HepG2 (cell line): ENCODE data around the gene VPS13D. TPM values are rescaled to one million over a fixed set of nuclear protein-coding genes. Genes with fewer than 3 reads are reported as not detected.

Experiments
- EP300 ChIP-seq, 3 experiments: sonication (generic) in 1 of 3; formaldehyde crosslinking in 1 of 3; IDR thresholded peaks; 2 replicates each; pipeline versions ENCODE4 v1.5.1 to v1.6.1; 2011 to 2020; ENCODE audit warnings: low read depth in 2 of 3, low read length in 2 of 3, borderline replicate concordance in 1 of 3, improper control_type of control experiment in 1 of 3, mild to moderate bottlenecking in 1 of 3, missing genetic modification reagents in 1 of 3, moderate library complexity in 1 of 3
- FOXK1 ChIP-seq: sonication (generic); formaldehyde crosslinking; IDR thresholded peaks from 2 replicates; pipeline ENCODE4 v1.4.0; 2020; ENCODE audit warnings: low read depth, missing genetic modification reagents, borderline replicate concordance
- NCOR1 ChIP-seq: fragments of 200-600 bp; sonication (generic); IDR thresholded peaks from 2 replicates; pipeline ENCODE4 v1.7.0; 2017; ENCODE audit warnings: antibody characterized with exemption, low read length, borderline replicate concordance
- ZBTB21 ChIP-seq: sonication (generic); formaldehyde crosslinking; IDR thresholded peaks from 2 replicates; pipeline ENCODE4 v1.4.0; 2020; ENCODE audit warnings: missing genetic modification reagents
- ZNF3 ChIP-seq: IDR thresholded peaks from 2 replicates; pipeline ENCODE4 v1.7.0; 2017; ENCODE audit warnings: inconsistent platforms
- polyA plus RNA-seq, 8 experiments: library from polyadenylated mRNA; depleted of rRNA in 3 of 8; stranded (reverse) in 7 of 8; unstranded in 1 of 8; fragments of >200 nt; fragmentation: Illumina TruSeq in 4 of 8; extraction: Trizol in 4 of 8; gene quantifications; 2 replicates each; pipeline versions ENCODE4 v1.2.1 to v1.2.3, GENCODE V29; 2011 to 2016; ENCODE audit warnings: low read depth in 4 of 8, missing spikeins in 1 of 8, mixed read lengths in 1 of 8; ENCODE audit not compliant: insufficient read depth in 1 of 8
- total RNA-seq, 5 experiments: library from RNA; depleted of rRNA; stranded (reverse); fragments of >200 nt; fragmentation: Illumina TruSeq; extraction: Trizol; gene quantifications; 2 replicates each; pipeline ENCODE4 v1.2.3, GENCODE V29; 2016; ENCODE audit warnings: low read depth in 1 of 5
- TF ChIP-seq, protein P1 (sequence below): sonication (generic); formaldehyde crosslinking; IDR thresholded peaks from 2 replicates; pipeline ENCODE4 v1.5.0; 2020; ENCODE audit warnings: missing genetic modification reagents, mild to moderate bottlenecking, borderline replicate concordance
- TF ChIP-seq, protein P2 (sequence below): IDR thresholded peaks from 2 replicates; pipeline ENCODE4 v1.6.1; 2016; ENCODE audit warnings: missing compliant biosample characterization, missing genetic modification reagents, borderline replicate concordance
- TF ChIP-seq, protein P3 (sequence below): sonication (generic); formaldehyde crosslinking; IDR thresholded peaks from 2 replicates; pipeline ENCODE4 v1.4.0; 2020; ENCODE audit warnings: missing genetic modification reagents
- TF ChIP-seq, protein P4 (sequence below): sonication (generic); formaldehyde crosslinking; IDR thresholded peaks from 2 replicates; pipeline ENCODE4 v1.4.0; 2020; ENCODE audit warnings: mild to moderate bottlenecking, missing genetic modification reagents
- TF ChIP-seq, protein P5 (sequence below): sonication (generic); formaldehyde crosslinking; IDR thresholded peaks from 2 replicates; pipeline ENCODE4 v1.8.1; 2023; ENCODE audit warnings: mild to moderate bottlenecking, missing genetic modification reagents
- TF ChIP-seq, protein P6 (sequence below): sonication (generic); formaldehyde crosslinking; IDR thresholded peaks from 2 replicates; pipeline ENCODE4 v1.5.0; 2020; ENCODE audit warnings: mild to moderate bottlenecking, missing genetic modification reagents
- TF ChIP-seq, protein P7 (sequence below): sonication (generic); formaldehyde crosslinking; IDR thresholded peaks from 2 replicates; pipeline ENCODE4 v1.4.0; 2020; ENCODE audit warnings: missing genetic modification reagents

The VPS13D gene
- total and polyA plus RNA-seq, 2 of the 13 experiments (the other 11 are each of a cell fraction or from before 2014, with no cell fraction given), result 8.6 to 13.9 TPM

DNA sequence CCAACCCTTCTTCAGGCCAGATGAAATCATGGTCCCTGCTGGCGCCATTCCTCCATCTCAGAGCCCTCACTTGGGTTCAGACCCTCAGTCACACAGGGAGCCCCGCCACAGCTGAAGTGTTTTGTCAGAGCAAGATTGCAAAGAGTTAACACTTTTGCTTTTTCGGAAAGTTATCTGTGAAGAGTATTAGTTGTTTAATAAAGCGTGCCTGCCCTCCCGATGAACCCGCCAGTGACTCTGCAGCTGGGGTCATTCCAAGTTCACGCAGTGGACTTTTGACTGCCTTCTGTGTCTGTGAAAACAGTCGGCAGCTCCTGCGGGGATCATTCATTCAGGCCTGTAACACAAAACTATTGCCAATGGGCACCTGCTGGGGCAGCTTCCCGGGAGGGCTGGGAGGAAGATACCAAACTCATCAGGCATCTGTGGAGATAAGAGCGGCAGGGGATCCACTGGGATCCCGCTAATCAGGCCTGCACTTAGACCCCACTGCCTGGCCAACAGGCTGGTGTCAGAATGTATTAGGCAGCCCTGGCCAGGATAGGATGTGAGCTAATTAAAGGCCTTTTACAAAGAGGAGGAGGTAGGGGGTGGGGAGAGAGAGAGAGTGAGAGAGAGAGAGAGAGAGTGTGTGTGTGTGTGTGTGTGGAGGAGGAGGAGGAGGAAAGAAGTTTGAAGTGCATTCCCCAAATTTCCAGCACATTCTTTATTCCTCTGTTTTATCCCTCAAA lies 203.7 kb downstream of the VPS13D start (continued):
- peak in 1 of 2 experiments; percentile 76; a peak in 2 of 4 replicates for TF ChIP-seq EP300 (IDR thresholded peaks at IDR 0.05; ENCODE audit: low read depth in 2 of 2, low read length in 2 of 2)
- TF ChIP-seq EP300 (CRISPR knock-in tag; IDR thresholded peaks at IDR 0.05; ENCODE audit: borderline replicate concordance), result no peak
- TF ChIP-seq ZBTB21 (CRISPR knock-in tag), result no peak
- TF ChIP-seq, protein P1, sequence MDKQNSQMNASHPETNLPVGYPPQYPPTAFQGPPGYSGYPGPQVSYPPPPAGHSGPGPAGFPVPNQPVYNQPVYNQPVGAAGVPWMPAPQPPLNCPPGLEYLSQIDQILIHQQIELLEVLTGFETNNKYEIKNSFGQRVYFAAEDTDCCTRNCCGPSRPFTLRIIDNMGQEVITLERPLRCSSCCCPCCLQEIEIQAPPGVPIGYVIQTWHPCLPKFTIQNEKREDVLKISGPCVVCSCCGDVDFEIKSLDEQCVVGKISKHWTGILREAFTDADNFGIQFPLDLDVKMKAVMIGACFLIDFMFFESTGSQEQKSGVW (CRISPR knock-in tag), result no peak
- TF ChIP-seq, protein P2, sequence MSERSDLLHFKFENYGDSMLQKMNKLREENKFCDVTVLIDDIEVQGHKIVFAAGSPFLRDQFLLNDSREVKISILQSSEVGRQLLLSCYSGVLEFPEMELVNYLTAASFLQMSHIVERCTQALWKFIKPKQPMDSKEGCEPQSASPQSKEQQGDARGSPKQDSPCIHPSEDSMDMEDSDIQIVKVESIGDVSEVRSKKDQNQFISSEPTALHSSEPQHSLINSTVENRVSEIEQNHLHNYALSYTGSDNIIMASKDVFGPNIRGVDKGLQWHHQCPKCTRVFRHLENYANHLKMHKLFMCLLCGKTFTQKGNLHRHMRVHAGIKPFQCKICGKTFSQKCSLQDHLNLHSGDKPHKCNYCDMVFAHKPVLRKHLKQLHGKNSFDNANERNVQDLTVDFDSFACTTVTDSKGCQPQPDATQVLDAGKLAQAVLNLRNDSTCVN (CRISPR knock-in tag), result no peak
- TF ChIP-seq ZNF3 (CRISPR knock-in tag), result no peak
- TF ChIP-seq, protein P3, sequence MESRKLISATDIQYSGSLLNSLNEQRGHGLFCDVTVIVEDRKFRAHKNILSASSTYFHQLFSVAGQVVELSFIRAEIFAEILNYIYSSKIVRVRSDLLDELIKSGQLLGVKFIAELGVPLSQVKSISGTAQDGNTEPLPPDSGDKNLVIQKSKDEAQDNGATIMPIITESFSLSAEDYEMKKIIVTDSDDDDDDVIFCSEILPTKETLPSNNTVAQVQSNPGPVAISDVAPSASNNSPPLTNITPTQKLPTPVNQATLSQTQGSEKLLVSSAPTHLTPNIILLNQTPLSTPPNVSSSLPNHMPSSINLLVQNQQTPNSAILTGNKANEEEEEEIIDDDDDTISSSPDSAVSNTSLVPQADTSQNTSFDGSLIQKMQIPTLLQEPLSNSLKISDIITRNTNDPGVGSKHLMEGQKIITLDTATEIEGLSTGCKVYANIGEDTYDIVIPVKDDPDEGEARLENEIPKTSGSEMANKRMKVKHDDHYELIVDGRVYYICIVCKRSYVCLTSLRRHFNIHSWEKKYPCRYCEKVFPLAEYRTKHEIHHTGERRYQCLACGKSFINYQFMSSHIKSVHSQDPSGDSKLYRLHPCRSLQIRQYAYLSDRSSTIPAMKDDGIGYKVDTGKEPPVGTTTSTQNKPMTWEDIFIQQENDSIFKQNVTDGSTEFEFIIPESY (CRISPR knock-in tag), result peak; percentile 44; the same call in 1 of the 2 replicates
- TF ChIP-seq, protein P4, sequence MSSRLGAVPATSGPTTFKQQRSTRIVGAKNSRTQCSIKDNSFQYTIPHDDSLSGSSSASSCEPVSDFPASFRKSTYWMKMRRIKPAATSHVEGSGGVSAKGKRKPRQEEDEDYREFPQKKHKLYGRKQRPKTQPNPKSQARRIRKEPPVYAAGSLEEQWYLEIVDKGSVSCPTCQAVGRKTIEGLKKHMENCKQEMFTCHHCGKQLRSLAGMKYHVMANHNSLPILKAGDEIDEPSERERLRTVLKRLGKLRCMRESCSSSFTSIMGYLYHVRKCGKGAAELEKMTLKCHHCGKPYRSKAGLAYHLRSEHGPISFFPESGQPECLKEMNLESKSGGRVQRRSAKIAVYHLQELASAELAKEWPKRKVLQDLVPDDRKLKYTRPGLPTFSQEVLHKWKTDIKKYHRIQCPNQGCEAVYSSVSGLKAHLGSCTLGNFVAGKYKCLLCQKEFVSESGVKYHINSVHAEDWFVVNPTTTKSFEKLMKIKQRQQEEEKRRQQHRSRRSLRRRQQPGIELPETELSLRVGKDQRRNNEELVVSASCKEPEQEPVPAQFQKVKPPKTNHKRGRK (CRISPR knock-in tag), result peak; percentile 48; the same call in 1 of the 2 replicates
- TF ChIP-seq, protein P5, sequence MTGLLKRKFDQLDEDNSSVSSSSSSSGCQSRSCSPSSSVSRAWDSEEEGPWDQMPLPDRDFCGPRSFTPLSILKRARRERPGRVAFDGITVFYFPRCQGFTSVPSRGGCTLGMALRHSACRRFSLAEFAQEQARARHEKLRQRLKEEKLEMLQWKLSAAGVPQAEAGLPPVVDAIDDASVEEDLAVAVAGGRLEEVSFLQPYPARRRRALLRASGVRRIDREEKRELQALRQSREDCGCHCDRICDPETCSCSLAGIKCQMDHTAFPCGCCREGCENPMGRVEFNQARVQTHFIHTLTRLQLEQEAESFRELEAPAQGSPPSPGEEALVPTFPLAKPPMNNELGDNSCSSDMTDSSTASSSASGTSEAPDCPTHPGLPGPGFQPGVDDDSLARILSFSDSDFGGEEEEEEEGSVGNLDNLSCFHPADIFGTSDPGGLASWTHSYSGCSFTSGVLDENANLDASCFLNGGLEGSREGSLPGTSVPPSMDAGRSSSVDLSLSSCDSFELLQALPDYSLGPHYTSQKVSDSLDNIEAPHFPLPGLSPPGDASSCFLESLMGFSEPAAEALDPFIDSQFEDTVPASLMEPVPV (CRISPR knock-in tag), result 0 out of 2 replicates have a peak, but pooled peaks have one; percentile 45
- TF ChIP-seq, protein P6, sequence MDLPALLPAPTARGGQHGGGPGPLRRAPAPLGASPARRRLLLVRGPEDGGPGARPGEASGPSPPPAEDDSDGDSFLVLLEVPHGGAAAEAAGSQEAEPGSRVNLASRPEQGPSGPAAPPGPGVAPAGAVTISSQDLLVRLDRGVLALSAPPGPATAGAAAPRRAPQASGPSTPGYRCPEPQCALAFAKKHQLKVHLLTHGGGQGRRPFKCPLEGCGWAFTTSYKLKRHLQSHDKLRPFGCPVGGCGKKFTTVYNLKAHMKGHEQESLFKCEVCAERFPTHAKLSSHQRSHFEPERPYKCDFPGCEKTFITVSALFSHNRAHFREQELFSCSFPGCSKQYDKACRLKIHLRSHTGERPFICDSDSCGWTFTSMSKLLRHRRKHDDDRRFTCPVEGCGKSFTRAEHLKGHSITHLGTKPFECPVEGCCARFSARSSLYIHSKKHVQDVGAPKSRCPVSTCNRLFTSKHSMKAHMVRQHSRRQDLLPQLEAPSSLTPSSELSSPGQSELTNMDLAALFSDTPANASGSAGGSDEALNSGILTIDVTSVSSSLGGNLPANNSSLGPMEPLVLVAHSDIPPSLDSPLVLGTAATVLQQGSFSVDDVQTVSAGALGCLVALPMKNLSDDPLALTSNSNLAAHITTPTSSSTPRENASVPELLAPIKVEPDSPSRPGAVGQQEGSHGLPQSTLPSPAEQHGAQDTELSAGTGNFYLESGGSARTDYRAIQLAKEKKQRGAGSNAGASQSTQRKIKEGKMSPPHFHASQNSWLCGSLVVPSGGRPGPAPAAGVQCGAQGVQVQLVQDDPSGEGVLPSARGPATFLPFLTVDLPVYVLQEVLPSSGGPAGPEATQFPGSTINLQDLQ (CRISPR knock-in tag), result 0 out of 2 replicates have a peak, but pooled peaks have one; percentile 30
- TF ChIP-seq NCOR1, result peak; percentile 90
- TF ChIP-seq, protein P7, sequence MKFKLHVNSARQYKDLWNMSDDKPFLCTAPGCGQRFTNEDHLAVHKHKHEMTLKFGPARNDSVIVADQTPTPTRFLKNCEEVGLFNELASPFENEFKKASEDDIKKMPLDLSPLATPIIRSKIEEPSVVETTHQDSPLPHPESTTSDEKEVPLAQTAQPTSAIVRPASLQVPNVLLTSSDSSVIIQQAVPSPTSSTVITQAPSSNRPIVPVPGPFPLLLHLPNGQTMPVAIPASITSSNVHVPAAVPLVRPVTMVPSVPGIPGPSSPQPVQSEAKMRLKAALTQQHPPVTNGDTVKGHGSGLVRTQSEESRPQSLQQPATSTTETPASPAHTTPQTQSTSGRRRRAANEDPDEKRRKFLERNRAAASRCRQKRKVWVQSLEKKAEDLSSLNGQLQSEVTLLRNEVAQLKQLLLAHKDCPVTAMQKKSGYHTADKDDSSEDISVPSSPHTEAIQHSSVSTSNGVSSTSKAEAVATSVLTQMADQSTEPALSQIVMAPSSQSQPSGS (CRISPR knock-in tag), result peak; percentile 47; the same call in 1 of the 2 replicates
- TF ChIP-seq FOXK1 (CRISPR knock-in tag), result peak; percentile 75; the same call in 1 of the 2 replicates
